Hepatic stellate cell (primary cell): ENCODE results near the gene SDK1.

Experiments
- DNase-seq: peaks from one replicate; pipeline ENCODE4 v3.0.0; 2011; ENCODE audit warnings: low spot score

Gene SDK1

DNA sequence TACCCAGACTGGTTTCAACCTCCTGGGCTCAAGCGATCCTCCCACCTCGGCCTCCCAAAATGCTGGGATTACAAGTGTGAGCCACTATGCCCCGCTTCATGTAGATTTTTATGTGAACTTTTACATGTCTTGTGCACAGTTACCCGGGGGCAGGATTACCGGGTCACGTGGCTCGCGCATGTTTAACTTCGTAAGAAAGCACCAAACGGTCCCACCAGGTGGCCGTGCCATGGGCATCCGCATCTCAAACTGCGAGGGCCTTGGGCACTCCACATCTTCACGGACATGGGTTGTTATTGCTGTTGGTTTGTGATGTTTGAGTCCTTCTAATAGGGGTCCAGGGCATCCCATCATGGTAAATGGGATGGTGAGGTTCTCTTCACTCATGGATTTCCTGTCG is 744.4 kb downstream of the SDK1 start:
- no peak for DNase-seq

DNA sequence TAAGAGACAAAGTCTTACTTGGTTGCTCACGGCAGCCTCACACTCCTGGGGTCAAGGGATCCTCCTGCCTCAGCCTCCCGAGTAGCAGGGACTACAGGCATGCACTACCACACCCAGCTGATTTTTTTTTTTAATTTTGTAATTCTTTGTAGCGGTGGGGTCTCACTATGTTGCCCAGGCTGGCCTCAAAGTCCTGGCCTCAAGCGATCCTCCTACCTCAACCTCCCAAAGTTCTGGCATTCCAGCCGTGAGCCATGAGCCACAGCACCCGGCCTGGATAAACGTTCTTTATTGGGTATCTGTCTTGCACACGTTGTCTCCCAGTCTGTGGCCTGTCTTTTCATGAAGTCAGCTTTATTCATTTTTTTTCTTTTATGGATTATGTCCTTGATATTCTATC is 744.9 kb downstream of the SDK1 start:
- no peak for DNase-seq

DNA sequence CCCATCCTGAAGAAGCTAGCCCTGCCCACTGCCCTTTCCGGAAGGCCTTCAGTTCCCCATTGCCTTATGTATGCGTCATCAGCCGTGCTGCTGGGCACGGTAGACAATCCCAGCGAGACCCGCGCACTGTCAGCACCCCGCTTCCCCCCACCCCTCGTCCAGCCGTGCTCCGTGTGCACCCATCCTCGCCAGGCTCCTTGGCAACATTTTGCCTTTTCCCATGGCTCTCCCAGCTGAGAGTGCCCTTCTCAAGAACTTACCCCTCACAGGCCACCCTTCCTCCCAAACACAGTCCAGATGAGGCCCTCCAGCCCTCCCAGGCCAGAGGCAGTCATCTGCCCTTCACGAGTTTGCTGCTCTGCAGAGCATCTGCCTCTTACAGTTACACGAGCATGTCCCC is 747.3 kb downstream of the SDK1 start:
- DNase-seq: no peak

DNA sequence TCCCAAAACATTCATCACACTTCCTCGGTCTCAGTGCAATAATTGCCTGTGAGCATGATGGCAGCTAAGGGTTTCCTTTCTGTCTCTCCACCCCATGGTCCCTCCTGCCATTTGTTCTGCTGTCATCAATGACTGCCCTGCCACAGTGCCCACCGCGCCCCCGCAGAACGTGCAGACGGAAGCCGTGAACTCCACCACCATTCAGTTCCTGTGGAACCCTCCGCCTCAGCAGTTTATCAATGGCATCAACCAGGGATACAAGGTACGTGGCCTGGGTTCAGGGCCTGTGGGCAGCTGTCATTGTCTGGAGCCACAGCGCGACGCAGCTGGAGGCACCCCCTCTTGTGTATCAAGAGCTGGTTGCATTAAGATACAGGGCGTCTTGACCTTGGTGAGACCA is 748.1 kb downstream of the SDK1 start:
- DNase-seq: no peak

DNA sequence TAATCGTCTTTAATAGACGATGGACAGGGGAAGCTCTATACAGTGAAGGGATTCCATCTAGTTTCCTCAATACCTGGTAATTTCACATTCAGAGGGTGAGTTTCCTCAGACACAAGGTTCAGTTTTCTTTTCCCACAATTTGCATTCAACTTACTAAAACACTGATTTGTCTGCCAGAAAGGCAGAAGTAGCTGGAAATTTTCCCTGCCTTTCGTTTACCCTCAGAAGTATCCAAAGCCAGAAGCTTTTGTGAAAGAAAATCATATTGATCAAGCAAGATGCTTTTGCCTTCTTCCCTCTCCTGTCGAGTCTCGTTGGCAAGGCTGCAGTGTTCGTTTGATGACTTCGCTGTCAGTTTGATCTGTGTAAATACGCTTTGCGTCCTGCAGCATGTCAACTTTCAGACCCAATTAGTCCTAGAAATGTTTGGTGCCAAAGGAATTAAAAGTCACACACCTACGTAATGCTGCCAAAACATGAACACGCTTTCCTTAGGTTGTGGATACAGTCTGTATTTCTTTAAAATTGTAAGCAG is 749.1 kb downstream of the SDK1 start:
- DNase-seq: no peak

DNA sequence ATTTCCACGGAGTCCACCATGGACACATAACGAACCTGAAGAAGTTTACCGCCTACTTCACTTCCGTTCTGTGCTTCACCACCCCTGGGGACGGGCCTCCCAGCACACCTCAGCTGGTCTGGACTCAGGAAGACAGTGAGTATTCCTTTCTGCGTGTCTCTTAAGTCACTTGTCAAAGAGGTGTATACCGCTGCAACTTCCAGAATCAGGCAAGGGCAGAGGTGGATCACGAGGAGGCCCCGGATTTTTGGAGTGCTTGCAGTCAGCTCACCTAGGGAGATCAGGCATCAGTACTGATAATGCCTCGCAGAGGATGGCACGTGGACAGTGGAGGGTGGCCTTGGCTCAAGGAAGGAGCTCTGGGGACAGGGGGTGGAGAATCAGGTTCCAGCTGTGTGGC is 750.6 kb downstream of the SDK1 start:
- DNase-seq: no peak

DNA sequence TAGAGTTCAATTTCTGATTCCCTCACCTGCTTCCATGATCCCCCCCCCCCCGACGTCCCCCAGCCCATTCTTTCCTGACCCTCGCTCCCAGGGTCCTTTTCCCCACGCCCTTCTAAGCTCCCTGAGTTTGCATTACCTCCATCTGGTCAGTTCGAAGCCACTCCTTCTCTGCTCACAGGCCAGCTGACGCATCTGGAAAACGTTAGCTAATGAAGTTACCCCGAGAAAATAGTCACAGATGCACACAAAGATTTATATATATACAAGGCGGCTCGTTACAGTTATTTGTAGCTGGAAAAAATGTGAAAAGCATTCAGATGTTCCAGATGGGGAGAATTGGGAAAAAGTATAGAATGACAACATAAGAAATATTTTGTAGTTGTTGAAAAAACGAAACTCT is 751.1 kb downstream of the SDK1 start:
- no peak for DNase-seq

DNA sequence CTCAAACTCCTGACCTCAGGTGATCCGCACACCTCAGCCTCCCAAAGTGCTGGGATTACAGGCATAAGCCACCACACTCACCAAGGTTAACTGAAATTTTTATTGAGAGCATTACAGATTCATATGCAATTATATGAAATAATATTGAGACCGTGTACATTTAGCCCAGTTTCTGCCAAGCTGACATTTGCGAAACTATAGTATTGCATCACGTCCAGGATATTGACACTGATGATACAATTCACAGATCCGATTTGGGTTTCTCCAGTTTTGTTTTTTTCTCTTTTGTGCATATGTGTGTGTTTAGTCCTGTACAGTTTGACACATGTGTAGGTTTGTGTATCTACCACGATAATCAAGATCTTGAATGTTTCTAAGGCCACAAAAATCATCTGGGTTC is 753.1 kb downstream of the SDK1 start:
- no peak for DNase-seq

DNA sequence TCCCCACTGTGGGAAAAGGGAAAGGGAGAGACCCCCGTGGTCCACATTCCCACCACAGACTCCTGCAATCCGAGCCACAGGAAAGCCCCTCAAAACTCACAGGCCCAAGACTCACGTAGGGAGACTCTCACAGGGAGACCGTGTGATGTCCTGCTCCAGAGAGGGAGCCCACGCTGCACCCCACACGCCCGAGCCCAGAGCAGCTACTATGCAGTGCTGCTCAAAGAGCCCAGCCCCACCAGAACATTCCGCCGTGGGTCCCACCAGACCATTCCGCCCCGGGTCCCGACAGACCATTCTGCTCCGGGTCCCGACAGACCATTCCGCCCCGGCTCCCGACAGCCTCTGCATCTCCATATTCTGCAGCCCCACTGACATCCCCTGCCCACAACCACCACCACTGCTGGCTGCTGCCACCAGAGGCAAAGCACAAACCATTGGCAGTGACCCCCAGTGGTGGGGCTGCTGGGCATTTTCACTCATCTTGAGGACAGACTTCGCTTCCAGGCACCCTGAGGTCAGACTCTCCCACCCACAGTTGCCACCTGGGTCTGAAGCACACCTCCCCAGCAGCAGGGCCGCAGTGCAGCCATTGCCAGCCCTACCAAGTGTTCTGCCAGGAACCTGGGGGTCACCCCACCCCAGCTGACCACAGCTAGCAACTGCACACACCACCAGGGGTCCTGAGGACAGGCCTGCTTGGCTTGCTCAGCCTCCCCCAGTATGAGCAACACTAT is 755.7 kb downstream of the SDK1 start:
- no peak for DNase-seq

DNA sequence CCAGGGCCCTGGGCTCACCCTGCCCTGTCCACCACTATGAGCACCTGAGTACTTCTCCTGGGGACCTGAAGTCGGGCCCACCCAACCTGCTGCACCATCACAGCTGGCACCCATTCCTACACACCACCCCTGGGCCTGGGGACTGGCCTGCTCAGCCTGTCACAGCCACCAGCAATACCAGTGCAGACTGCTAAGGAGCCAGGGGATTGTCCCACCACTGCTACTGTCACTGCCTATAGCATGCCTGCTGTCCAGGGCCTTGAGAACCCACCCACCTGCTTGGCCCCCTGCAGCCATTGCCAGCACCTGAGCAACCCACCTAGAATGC is 756.2 kb downstream of the SDK1 start:
- DNase-seq: no peak

DNA sequence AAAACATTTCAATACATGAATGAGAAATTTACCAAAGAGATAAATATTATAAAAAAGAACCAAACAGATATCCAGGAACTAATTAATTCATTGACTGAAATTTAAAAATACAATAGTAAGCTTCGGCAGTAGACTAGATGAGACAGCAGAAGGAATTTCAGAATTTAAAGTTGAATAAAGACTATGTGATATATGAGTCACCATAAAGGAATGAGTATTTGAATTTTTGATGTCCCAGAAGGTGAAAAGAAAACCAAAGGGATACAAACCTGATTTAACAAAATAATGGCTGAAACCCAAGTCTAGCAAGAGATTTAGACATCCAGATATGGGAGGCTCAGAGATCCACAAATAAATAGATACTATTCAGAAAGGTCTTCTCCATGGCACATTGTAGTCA is 757.1 kb downstream of the SDK1 start:
- no peak for DNase-seq

DNA sequence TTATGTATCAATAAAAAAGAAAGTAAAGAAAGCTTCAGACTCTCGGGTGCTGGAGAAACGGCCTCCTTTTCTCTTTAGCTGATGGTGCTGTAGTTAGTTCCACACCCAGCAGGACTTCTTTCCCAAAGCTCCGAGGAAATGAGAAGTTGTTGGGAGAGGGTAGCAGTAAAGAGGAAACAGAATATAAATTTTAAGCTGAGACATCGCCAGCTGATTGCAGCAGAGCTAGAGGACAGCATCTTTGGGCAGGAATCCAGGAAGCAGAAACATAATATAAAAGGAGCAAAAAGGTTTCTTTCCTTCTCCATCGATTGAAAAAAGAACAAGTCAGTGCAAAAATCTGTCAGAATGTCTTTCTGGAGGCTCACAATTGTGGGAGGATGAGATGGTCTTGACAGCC is 764.1 kb downstream of the SDK1 start:
- DNase-seq: no peak

DNA sequence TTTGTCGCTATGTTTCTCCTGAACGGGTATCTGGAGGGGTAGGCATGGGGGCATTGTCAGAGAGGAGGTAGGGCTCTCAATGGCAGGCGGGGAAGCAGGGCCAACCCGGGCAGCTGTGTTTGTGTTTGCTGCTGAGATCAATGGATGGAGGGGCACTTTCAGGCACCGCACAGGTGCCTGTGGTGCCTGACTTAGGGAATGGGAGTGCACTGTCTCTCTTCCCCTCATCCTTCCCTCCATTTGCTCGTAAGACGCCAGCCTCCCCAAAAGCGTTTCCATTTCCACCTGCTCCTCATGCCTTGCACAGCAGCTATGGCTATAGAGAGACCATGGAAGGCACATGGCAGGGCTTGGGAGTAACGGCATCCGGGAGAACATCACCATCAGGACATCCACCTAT is 765.2 kb downstream of the SDK1 start:
- no peak for DNase-seq

DNA sequence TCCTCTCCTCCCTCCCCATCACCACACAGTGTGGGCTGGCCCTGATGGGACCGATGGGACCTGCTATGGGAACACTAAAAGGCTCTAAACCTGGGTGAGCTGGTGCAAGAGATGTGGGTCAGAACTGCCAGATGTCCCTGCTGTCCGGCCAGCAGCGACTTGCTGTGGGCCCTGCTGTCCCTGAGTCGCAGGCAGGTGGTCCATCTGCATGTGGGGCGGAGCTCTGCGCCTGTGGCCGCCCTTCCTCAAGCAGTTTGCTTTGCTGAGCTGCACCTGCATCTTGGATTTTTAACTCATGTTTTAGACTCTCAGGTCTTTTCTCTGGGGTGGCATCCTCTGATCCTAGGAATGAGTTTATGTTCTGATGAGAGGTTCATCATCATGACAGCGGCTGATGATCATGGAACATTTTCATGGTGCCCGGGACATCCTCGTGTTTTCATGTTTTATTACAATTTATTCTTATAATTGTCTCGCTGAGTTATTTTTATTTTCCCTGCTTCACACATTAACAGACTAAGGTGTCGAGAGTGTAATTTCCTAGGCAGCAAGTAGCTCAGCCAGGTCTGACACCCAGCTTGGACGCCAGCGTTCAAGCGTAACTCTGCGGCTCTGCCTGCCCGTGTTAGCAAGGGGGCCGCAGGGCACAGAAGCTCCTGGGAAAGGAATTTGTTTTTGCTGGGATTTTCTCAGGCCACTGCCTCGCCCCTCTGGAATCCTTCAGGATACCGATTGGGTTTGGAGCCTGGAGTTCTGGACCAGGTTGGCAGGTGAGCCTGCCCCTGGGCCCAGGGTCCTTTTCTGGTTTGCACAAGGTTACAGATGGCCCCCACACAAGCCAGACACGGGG is 765.8 kb downstream of the SDK1 start:
- DNase-seq: no peak

DNA sequence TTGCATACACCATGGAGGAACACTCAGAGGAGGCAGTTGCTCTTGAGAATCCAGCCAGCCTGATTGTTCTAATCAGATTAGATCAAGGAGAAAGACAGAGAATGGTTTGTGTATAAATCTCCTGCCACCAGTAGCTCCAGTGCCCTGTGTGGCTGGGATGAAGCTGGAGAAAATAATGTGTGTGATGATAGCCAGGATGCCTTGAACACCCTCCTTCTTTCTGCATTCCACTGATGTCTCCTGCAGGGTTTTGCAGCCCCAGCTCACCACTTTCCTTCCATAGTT is 766.4 kb downstream of the SDK1 start:
- DNase-seq: no peak

DNA sequence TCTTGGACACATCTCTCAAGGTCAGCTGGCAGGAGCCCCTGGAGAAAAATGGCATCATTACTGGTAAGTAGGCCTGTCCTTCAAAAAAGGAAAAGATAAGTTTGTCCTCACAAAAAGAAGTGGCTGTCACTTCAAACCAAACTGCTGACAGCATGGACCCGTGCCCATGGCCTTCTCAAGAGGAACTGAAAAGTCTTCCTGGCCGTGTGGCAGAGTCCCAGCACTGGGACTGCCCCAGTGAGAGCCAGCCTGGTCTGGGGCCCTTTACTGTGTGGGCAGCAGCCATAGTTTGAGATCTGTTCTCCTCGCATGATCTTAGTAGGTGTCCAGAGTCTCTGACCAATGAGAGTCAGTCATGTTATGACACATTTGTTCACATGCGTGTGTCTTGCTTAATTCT is 766.8 kb downstream of the SDK1 start:
- no peak for DNase-seq

DNA sequence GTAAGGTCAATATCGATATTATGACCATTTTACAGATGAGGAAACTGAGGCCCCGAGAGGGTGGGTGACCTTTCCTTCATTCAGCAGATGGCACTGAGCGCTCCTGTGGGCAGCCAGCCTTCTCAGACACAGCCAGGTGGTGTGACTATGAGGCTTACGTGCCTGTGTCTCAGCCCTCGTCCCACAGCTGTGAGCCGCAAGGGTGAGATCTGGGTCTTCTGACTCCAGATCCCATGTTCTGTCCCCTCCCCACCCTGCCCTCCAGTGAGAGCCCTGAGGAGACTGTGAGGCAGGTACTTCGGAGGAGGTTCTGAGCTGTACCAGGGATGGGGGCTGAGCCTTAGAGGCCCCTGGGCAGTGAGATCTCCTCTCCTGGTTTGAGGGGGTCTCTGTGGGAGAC is 767.2 kb downstream of the SDK1 start:
- DNase-seq: no peak

DNA sequence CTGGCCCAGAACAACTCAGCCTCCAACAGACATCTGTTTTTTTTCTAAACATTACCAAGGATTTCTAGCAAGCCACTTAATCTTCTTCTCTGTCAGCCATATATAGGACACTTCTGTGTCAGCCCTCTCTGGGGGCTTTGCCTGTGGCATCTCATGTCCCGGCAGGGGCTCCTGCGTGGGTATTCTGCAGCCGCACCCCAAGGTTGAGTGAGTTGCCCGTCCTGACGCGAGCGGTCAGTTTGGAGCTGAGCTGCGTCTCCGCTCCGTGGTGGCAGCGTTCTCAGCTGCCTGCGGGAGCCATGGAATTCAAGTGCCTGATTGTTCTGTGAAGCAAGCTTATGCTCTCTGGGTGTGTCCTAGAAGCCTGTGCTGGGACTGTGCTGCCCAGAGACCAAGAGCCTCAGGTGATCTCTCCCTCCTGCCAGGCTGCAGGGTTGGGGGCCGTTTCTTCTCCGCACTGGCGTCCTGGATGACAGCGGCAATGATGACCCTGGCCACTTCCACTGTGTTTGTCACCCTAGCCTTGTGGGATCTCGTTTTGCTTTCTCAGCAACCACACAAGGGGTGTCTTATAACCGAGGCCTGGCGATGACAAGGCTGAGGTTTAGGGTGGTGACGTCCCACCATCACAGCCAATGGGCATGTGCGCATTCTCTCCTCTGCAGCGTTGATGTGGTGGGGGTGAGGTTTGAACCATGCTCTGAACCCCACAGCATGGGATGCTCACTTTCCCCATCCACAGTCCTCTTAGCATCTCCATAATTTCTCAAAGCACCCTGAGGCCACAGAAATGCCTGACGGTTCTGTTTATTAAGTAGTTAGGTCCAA is 768.4 kb downstream of the SDK1 start:
- DNase-seq: no peak

DNA sequence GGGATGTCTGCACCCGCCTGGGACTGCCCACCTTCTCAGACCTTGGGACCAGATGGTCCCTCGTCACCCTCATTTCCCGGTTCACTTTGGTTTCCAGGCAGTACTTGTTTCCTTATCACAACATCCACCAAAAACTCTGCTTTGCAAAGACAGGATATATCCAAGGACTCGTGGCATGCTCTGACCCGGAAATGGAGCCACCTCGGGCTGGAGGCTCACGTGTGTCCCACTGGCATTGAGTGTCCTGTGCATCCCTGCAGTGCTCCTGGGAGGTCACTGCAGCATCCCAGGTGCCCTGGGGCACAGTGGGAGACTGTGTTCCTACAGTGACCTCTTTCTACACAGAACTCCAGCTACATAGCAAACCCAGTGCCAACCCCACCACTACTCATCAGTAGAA is 769.2 kb downstream of the SDK1 start:
- no peak for DNase-seq

DNA sequence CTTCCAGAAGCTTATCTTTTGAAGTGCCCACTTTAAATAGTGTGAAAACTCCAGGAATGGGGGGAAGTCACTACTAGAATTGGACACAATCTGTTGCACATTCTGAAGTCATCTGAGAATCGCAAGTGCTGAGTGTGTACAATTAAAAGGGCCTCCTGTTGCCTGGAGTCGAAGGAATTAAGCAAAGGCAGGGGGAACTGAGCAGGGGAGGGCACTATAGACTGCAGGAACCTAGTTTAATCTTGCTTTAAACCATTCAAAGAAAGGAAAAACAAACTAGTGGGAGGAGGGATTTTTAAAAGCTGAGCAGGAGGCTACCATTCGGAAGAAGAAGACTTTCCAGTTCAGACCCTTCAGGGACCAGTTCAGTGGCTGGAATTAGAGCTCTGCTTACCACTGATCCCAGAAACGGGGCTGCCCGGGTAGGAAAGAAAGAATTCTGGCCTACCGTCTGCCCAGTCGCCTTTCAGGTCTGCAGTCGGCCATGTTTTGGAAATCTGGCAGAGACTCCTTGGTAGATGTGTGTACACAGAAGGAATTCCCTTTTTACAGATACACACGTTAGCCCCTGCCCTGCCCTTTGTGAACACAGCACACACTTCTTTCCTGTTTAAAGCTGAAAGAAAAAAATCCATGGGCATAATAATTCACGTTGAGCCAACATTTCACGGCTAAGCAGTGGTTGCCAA is 770.5 kb downstream of the SDK1 start:
- no peak for DNase-seq

DNA sequence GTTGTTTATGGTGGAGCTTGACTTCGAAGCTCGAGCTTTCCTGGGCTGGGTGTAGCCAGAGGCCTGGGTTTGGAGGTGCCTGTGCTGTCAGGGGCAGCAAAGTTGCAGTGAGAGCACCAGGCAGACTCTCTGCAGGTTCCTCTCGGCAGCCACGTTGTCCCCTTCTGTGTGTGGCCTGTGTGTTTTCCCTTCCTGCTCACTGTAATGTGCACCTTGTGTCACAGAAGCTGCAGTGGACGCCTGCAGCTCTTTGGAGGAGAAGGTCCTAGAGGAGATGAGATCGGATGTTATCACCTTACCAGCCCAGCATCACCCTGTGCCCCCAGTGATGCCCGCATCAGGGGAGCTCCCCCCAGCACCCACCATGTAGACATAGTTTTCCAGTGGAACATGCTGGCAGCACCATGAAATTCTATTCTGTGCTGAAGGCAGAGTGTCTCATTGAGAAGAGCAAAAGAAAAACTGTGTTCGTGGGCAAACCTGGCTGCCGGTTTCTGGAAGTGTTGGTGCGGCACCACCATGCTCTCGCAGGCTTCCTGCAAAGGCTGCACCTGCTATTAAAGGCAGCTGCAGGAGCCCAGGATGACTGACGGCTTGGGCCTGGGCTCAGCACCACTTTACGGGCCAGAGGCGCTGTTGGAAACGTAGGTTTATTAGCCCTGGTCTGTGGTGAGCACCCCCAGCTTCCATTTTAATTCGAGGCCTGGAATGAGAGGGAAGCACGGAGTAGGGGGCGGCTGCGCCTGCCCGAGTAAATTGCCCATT is 771.3 kb downstream of the SDK1 start:
- no peak for DNase-seq

DNA sequence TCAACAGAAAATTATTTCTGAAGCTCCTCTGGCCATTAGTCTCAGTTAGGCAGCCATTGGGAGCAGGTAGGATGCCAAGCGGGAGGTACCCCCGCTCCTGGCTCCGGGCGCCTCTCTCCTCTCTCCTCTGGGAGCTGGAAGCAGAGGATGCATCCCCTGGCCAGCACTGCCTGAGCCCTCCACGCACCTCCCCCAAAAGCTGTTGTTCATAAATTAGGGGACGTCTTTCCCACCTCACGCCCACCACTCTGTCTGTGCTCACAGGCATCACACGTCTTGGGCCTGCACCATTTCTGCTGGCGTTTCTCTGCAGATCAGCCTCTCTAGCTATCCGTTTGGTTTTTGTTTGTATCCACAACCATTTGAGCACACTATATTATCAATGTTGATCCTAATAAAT is 772.0 kb downstream of the SDK1 start:
- DNase-seq: no peak
